ENCODE measurements around the gene GNAI3. TPM values are rescaled to one million over a fixed set of nuclear protein-coding genes. Genes with fewer than 3 reads are reported as not detected.

GNAI3 gene
- total RNA-seq, 6 experiments from 2014 or later = 10.6 to 11.7 (median 11.2) TPM

GRCh38 chr1:109615879-109616278 lies 67.5 kb downstream of the GNAI3 start:
- TF ChIP-seq CTCF (IDR thresholded peaks at IDR 0.05) = no peak
- no peaks in the 10 kb centered on the region for H3K9me3 Mint-ChIP-seq
- DNase-seq = no peak
- peaks cover 7% of the 10 kb centered on the region for H3K27me3 Mint-ChIP-seq (ENCODE audit: insufficient read depth)
- no peak overlapping the region for H3K4me3 Mint-ChIP-seq
- peak overlapping the region; percentile 89 for H3K27ac Mint-ChIP-seq
- H3K4me1 Mint-ChIP-seq (ENCODE audit: low read depth) = peaks cover 66% of the 10 kb centered on the region
- H3K36me3 Mint-ChIP-seq (ENCODE audit: low read depth) = no peaks in the 10 kb centered on the region; the same call in 1 of the 2 replicates

GRCh38 chr1:109616391-109616790 lies 68.0 kb downstream of the GNAI3 start:
- H3K27ac Mint-ChIP-seq = peak overlapping the region; percentile 89
- H3K27me3 Mint-ChIP-seq (ENCODE audit: insufficient read depth) = peaks cover 7% of the 10 kb centered on the region
- peaks cover under 1% of the 10 kb centered on the region for H3K36me3 Mint-ChIP-seq (ENCODE audit: low read depth)
- no peak overlapping the region for H3K4me3 Mint-ChIP-seq
- peaks cover 61% of the 10 kb centered on the region for H3K4me1 Mint-ChIP-seq (ENCODE audit: low read depth)
- no peak for TF ChIP-seq CTCF (IDR thresholded peaks at IDR 0.05)
- no peaks in the 10 kb centered on the region for H3K9me3 Mint-ChIP-seq
- DNase-seq = no peak

- H3K4me1 Mint-ChIP-seq (ENCODE audit: low read depth) = peaks cover 67% of the 10 kb centered on the region
- H3K27me3 Mint-ChIP-seq (ENCODE audit: insufficient read depth) = peaks cover 7% of the 10 kb centered on the region
- peak overlapping the region; percentile 13; the same call in 1 of the 2 replicates for H3K4me3 Mint-ChIP-seq
Observed at GRCh38 chr1:109617291-109617801, 68.9 kb downstream of the GNAI3 start.

DNA sequence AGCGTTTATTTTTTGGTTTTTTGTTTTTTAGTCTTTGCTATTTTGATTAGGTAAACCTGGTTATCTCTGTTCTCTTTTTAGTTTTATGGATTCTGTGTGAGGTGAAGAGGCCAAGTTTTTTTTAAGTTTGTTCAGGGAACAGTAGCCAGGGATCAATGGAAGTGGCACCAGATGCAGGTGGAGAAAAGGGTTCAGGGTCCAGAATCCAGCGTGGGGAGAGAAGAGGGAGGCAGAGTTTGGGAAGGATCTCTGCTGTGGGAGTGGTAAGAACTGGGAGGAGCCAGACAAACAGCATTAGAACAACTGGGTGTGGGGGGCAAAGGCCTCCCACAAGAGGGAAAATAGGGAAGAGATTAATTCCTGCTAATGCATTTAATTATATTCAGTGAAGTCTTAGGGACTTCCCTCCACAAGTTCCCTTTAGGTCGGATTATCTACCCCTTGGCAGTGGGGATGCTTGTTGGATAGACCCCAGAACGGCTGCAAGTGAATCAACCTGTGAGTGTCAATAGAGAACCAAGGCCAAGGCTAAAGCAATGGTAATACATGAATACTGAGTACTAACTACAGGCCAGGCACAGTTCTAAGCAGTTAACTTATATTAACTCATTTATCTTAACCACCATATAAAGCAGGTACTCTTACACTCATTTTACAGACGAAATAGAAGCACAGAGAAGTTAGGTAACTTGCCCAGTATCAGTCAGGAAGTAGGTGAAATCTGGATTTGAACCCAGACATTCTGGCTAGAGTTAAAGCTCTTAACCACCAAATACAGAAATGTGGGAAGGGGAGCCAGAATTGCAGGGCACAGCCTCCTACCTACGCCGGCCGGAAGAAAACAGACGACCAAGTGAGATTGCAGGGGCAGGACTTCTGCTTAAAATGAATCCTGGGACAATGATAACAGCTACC lies 70.5 kb downstream of the GNAI3 start:
- H3K4me3 Mint-ChIP-seq = peak overlapping the region; percentile 95
- no peaks in the 10 kb centered on the region for H3K9me3 Mint-ChIP-seq

More at GRCh38 chr1:109617291-109617801, 68.9 kb downstream of the GNAI3 start:
- no peaks in the 10 kb centered on the region for H3K9me3 Mint-ChIP-seq
- peaks cover 10% of the 10 kb centered on the region for H3K36me3 Mint-ChIP-seq (ENCODE audit: low read depth)
- TF ChIP-seq CTCF (IDR thresholded peaks at IDR 0.05) = no peak
- peak overlapping the region; percentile 89 for H3K27ac Mint-ChIP-seq
- DNase-seq = peak; percentile 81

More for the DNA sequence above, 70.5 kb downstream of the GNAI3 start:
- no peak for DNase-seq
- Mint-ChIP-seq H3K4me1 (ENCODE audit: low read depth) (peaks cover 67% of the 10 kb centered on the region), H3K27me3 (ENCODE audit: insufficient read depth) (peaks cover 7% of the 10 kb centered on the region), H3K27ac (peak overlapping the region; percentile 100), H3K36me3 (ENCODE audit: low read depth) (peaks cover 13% of the 10 kb centered on the region)
- no peak for TF ChIP-seq CTCF (IDR thresholded peaks at IDR 0.05)

Data from HFFc6 (cell line).